LoVo (cell line): ENCODE data around the gene BUB1.
"Not testable (repeated sequence)": the region's sequence is repeated elsewhere in the genome, so short reads cannot be mapped to it uniquely, and the experiment has no call there.

Experiments
- DNase-seq: peaks from one replicate; pipeline ENCODE4 v3.0.0-alpha.2; 2016; ENCODE audit warnings: low spot score

Gene BUB1

DNA sequence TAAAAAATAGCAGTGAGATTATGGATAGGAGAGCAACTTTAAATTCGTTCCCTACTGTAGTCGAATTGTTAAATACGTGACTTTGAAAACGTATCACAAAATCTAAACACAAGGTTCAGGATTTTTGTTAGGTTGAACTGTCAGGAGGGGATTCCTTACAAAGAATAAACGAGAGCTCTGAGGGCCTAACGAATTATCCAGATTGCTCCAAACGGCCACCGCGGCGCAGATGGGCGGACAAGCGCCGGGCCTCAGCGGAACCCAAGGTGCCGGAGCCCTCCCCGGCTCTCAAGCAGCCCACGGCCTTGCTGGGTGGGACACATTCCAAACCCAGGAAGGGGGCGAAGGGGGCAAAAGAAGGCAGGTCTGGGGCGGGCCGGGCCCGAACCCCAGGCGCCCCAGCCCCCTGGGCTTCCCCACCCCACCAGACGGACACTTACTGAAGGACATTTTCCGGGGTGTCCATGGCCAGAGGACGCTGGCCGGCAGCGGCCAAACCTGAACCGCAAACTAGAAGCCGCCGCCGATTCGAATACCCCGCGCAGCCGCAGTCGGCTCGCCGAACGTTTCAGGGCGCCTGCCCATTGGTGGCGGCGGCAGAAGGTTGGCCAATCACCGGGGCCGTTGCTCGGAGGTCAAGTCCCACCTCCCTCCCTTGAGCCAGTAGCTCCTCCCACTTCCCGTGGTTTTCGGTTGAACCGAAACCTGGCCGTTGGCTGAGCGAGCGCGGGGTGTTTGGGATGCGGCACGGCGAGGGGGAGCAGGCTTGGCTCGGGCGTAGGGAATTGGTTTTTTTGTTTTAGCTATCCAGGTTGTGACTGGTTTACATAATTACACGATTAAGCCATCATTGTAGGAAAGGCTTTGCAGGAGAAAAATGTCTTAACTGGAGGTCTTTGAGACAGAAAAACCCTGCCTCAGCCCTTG, at the start of gene BUB1:
BUB1 (minus strand) TSS at position 534 of the 927 bp plus-strand sequence; CDS start at position 466, 68 bp downstream.
- peak; percentile 97 for DNase-seq

DNA sequence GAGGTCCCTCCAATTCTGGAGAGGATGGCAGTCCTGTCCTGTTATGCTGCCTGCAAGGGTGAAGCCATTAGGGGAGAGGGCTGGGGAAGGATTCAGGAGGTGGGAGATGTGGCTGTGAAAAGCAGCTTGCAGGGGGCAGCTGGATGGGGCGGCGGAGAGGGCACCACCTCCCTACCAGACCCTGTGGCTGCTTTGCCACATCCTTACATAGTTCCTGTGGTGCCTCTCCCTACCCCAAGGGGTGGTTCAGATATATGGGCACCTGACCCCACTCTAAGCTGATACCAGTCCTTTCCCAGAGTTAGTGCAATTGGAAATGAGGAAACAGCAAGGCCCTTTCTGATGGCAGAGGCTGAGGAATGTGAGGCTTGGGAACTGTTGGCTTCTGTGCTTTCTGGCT, 48.4 kb upstream of the BUB1 start:
- no peak for DNase-seq

GRCh38 chr2:110725859-110726258, 48.0 kb upstream of the BUB1 start:
- DNase-seq, result no peak

DNA sequence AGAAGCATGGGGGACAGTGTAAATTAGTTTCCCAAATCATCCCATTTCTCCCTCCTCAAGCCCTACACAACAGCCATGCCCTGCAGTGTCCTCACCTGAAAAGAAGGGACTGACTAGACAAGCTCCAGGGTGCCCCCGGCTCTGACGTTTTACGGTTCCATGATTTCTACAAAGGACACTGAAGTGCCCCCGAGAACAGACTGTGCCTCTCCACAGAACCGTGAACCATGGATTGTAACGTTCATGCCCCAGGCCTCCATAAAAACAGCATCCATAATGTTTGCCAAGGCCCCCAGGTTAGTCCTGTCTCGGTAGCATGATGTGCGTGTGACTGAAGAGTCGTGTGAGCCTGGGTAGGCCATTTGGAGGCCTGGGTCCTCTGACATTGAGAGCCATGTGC, 47.5 kb upstream of the BUB1 start:
- no peak for DNase-seq

GRCh38 chr2:110724820-110725219, 47.0 kb upstream of the BUB1 start:
- no peak for DNase-seq

GRCh38 chr2:110720547-110720946, 42.7 kb upstream of the BUB1 start:
- no peak for DNase-seq

DNA sequence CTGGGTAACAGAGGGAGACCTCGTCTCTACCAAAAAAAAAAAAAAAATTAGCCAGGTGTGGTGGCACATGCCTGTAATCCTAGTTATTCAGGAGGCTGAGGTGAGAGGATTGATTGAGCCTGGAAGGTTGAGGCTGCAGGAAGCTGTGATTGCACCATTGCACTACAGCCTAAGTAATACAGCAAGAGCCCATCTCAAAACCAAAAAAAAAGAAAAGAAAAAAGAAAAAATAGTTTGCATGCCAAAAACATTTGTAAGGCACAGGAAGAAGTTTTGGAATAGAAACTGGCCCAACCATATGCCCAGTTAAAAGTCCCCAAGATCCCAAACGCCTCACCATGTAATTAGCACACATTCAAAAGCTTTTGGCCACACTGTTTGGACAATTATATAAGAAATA, 41.1 kb upstream of the BUB1 start:
- DNase-seq, result no peak

- no peak for DNase-seq
Measured at GRCh38 chr2:110718382-110718781, 40.5 kb upstream of the BUB1 start.

DNA sequence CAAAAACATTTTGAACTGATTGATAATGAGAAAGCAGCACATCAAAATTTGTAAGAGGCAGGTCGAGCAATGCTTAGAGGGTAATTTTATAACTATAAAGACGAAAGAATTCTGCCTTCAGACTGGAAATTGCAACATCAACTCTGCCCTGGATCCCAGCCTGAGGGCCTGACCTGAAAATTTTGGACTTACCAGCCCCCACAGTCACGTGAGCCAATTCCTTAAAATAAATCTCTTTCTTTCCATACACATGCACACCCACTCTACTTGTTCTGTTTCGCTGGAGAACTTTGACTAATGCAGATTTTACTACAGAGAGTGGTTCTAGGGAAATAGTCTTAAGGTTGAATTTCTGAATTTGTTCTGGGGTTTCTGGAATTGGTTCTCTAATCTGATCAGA, 39.9 kb upstream of the BUB1 start:
- DNase-seq, result no peak

DNA sequence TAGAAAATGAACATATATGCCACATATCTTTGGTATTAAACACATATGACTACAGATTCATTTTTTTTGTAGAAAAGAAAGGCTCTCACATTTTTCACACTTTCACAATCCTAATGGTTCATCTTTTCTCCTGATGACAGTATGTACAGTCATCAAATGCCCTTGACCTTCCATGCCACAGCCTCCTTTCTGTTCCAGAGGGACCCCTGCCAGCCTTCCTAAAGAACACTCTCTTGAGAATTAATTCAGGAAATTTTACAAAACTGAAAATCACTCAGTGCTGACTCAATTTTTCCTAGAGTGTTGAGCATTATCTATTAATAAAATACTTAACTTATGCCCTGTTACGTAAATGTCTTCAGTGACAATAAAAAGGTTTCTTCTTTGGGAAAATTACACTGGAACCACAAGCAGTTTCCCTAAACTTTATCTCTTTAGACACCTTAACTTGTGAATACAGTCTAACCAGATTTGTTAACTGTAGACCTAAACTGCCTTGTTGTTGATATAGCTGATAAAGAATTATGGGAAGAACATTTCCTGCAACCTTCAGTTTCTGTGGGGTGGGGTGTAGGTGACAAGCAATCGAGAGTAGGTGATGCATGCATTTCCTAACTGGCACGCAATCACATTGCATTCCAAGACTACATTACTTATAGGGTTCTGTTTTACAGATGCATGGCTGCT, 39.2 kb upstream of the BUB1 start:
- DNase-seq, result no peak

- no peak for DNase-seq
Measured at GRCh38 chr2:110714452-110715224, 36.8 kb upstream of the BUB1 start.

GRCh38 chr2:110713513-110714362, 35.9 kb upstream of the BUB1 start:
- peak; percentile 57 for DNase-seq

DNA sequence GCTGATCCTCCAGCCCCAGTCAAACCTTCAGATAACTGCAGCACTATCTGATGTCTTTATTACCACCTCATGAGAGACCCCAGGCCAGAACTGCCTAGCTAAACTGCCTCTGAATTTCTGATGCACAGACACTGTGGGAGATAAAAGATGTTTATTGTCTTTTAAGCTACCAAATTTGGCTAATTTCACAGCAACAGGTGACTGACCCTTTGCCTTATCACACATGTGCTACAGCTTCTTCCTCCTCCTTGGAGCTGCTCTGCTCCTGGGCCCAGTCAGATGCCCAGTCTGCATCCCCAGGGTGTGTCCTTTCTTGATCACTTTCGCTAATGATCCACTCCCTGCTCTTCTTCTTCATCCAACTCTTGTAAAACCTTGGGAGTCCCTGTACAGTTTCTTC, 34.9 kb upstream of the BUB1 start:
- DNase-seq, result no peak

DNA sequence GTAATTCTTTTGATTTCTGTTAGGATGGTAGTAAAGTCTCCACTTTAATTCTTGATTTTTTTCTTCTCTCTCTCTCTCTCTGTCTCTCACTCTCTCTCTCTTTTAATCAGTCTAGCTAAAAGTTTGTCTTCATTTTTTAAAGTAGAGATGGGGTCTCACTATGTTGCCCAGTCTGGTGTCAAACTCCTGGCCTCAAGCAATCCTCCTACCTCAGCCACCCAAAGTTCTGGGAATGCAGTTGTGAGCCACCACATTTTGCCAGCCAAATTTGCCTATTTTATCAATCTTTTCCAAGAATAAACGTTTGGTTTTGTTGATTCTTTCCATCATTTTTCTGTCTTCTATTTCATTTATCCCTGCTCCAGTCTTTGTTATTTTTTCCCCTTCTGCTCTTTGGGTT, 30.6 kb upstream of the BUB1 start:
- no peak for DNase-seq

DNA sequence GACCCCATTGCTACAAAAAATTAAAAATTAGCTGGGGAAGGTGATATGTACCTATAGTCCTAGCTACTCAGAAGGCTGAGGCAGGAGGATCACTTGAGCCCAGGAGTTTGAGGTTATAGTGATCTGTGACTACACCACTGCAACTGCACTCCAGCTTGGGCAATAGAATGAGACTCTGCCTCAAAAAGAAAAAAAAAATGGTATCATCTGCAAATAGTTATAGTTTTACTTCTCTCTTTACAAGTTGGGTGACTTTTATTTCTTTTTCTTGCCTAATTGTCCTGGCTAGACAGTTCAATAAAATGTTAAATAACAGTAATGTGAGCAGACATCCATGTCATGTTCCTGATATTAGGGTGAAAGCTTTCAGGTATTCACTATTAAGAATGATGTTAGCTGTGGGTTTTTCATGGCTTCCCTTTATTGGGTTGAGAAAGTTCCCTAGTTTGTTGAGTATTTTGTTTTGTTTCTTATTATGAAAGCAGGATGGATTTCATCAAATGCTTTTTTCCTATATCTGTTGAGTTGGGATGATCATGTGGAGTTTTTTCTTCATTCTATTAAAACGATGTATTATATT, 29.6 kb upstream of the BUB1 start:
- no peak for DNase-seq

DNA sequence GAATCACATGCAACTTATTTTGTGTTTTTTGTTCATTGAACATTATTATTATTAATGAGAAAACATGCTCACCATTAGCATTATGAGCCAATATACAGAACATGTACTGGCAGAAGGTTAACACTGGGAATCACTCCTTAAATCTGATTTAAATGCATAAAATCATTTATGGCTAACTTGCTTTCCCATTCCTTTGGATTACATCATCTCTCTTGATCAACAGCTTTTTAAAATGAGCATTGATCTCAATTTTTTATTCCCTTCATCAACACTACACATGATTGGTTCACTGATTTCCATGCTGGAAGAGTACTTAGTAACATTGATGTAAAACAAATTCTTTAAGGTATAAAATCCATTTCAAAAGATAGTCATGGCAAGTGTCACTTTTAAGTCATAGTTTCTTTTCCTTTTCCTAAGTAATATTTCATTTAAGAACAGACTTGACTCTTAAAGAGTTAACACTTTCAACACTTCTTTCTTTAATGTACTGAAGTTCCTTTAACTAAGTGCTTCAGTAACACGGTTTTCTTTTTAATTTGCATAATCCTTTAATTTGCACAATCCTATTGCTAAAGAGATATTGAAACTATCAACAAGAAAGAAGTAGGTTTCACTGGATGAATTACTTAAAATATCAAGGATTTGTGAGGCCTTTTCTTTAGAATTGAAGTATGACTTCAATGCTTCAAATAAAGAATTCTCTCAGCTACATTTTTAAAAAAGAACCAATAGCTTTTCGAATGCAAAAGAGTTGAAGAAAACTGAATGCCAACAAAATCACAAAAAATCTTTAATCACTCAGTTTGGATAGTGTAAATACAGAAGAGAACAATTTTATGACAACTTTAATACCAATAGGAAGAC, 24.9 kb upstream of the BUB1 start:
- no peak for DNase-seq

GRCh38 chr2:110698253-110698652, 20.4 kb upstream of the BUB1 start:
- not testable (repeated sequence) for DNase-seq

- DNase-seq, result not testable (repeated sequence)
Measured at GRCh38 chr2:110695146-110695898, 17.5 kb upstream of the BUB1 start.

DNA sequence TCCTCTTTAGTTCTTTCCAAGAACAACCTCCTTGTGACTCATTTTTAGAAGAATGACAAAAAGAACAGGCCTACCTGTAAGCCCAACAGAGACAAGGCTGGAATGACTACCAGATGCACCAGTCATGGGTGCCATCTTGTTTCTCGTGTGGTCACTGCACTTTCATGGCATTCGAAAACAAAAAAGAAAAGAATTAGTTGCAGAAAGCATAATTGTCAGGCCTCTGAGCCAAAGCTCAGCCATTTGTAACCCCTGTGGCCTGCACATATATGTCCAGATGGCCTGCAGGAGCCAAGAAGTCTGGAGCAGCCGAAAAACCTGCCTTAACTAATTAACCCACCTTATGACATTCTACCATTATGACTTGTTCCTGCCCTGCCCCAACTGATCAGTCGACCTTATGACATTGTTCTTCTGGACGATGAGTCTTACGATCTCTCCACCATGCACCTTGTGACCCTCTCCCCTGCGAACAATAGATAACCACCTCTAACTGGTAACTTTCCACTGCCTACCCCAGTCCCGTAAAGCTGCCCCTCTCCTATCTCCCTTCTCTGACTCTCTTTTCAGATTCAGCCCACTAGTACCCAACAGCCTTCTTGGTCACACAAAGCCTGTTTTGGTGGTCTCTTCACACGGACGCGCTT, 13.9 kb upstream of the BUB1 start:
- DNase-seq, result no peak
